ENCODE data around the gene CACNA2D1. TPM values are rescaled to one million over a fixed set of nuclear protein-coding genes. Genes with fewer than 3 reads are reported as not detected.

CACNA2D1 gene
- polyA plus RNA-seq, 1 experiment, result 6.0 TPM

- no peak for DNase-seq (ENCODE audit: low read depth)
- no peaks in the 10 kb centered on the region for H3K27me3 ChIP-seq (ENCODE audit: control insufficient read depth, insufficient read depth, low read length)
- no peak overlapping the region for H3K4me3 ChIP-seq (ENCODE audit: low read depth, low read length)
- no peak for TF ChIP-seq CTCF (IDR thresholded peaks at IDR 0.05; ENCODE audit: insufficient read depth, low read depth, low read length)
- POLR2A ChIA-PET, result no interaction called here
- no peaks in the 10 kb centered on the region for H3K36me3 ChIP-seq (ENCODE audit: control insufficient read depth, insufficient read depth, low read length)
- CTCF ChIA-PET, result interaction anchor here (1.0 kb wide), 1 partner anchor 166 kb away, joined by 3 read pairs; no protein-coding TSS in a partner anchor
Measured at GRCh38 chr7:82210416-82211184, 233.0 kb downstream of the CACNA2D1 start.

- Histone ChIP-seq H3K4me3 (ENCODE audit: low read depth, low read length) (no peak overlapping the region), H3K36me3 (ENCODE audit: control insufficient read depth, insufficient read depth, low read length) (no peaks in the 10 kb centered on the region), H3K27me3 (ENCODE audit: control insufficient read depth, insufficient read depth, low read length) (no peaks in the 10 kb centered on the region)
- DNase-seq (ENCODE audit: low read depth), result no peak
- POLR2A ChIA-PET, result no interaction called here
- TF ChIP-seq CTCF (IDR thresholded peaks at IDR 0.05; ENCODE audit: insufficient read depth, low read depth, low read length), result no peak
- CTCF ChIA-PET, result interaction anchor here (1.5 kb wide), 1 partner anchor 29 kb away, joined by 4 read pairs; no protein-coding TSS in a partner anchor
Measured at GRCh38 chr7:82209179-82209747, 234.3 kb downstream of the CACNA2D1 start.

- Histone ChIP-seq H3K27me3 (ENCODE audit: control insufficient read depth, insufficient read depth, low read length) (no peaks in the 10 kb centered on the region), H3K36me3 (ENCODE audit: control insufficient read depth, insufficient read depth, low read length) (no peaks in the 10 kb centered on the region), H3K4me3 (ENCODE audit: low read depth, low read length) (no peak overlapping the region)
- CTCF ChIA-PET, result no interaction called here
- no peak for TF ChIP-seq CTCF (IDR thresholded peaks at IDR 0.05; ENCODE audit: insufficient read depth, low read depth, low read length)
- POLR2A ChIA-PET, result no interaction called here
- no peak for DNase-seq (ENCODE audit: low read depth)
Measured at GRCh38 chr7:82204694-82205093, 238.9 kb downstream of the CACNA2D1 start.

- ChIA-PET CTCF (no interaction called here), POLR2A (no interaction called here)
- Histone ChIP-seq H3K4me3 (ENCODE audit: low read depth, low read length) (no peak overlapping the region), H3K36me3 (ENCODE audit: control insufficient read depth, insufficient read depth, low read length) (no peaks in the 10 kb centered on the region), H3K27me3 (ENCODE audit: control insufficient read depth, insufficient read depth, low read length) (no peaks in the 10 kb centered on the region)
- no peak for TF ChIP-seq CTCF (IDR thresholded peaks at IDR 0.05; ENCODE audit: insufficient read depth, low read depth, low read length)
- DNase-seq (ENCODE audit: low read depth), result no peak
Measured at GRCh38 chr7:82202965-82203364, 240.6 kb downstream of the CACNA2D1 start.

- H3K4me3 ChIP-seq (ENCODE audit: low read depth, low read length), result no peak overlapping the region
- CTCF ChIA-PET, result no interaction called here
- H3K36me3 ChIP-seq (ENCODE audit: control insufficient read depth, insufficient read depth, low read length), result no peaks in the 10 kb centered on the region
Measured at GRCh38 chr7:82202107-82202506, 241.5 kb downstream of the CACNA2D1 start.

More at GRCh38 chr7:82202107-82202506, 241.5 kb downstream of the CACNA2D1 start:
- no peaks in the 10 kb centered on the region for H3K27me3 ChIP-seq (ENCODE audit: control insufficient read depth, insufficient read depth, low read length)
- POLR2A ChIA-PET, result no interaction called here
- no peak for DNase-seq (ENCODE audit: low read depth)
- TF ChIP-seq CTCF (IDR thresholded peaks at IDR 0.05; ENCODE audit: insufficient read depth, low read depth, low read length), result no peak
